ENCODE results near the gene PDK1.

PDK1 gene

DNA sequence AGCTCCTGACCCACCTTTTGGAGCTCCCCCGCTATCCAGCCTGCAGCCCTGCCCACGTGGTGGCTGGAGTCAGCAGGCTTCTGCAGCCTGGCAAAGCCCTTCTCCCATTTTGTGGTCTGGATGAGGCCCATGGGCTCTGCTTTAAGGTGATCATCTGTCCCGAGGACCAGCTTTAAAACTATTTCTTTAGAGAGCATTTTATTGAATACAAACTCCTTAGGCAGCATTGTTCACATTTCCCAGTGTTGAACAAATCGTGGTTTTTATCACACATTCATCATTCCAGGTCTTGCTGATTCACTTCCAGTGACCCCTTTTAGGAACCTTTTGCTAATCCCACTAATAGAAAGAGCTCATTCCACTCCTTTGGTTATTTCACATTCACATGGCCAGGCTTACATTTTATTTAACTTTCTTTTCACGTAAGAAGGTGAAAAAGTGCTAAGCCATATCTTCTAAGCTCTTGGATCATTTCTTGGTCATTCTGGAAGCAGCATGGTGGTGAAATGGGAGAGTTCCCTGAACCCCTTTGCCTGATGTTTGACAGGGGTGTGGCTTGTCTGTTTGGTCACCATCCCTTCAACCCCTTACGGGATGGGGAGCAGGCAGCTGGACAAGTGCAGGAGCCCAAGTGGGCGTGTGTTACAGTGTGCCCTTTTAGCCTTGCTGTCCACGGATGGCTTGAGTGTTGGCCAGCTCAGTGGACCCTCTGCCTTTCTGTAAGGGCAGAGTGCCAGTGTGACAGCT is 99.4 kb downstream of the PDK1 start:
- no peak for FAIRE-seq

- FAIRE-seq = no peak
Observed at GRCh38 chr2:172655838-172656573, 100.1 kb downstream of the PDK1 start.

All from A204.1 (cell line).